IPS-18c (cell line): ENCODE measurements around the gene PAK6.

ENCODE experiments used
- H3K4me3 ChIP-seq: 2 replicates; pipeline ENCODE4 v1.7.0; 2013; ENCODE audit warnings: low read depth, mild to moderate bottlenecking, low read length, moderate library complexity; ENCODE audit not compliant: insufficient read depth
- H3K9me3 ChIP-seq: one replicate; pipeline ENCODE4 v1.6.1; 2013; ENCODE audit warnings: mild to moderate bottlenecking, low read length, moderate library complexity; ENCODE audit not compliant: control insufficient read depth, insufficient read depth

Gene PAK6

DNA sequence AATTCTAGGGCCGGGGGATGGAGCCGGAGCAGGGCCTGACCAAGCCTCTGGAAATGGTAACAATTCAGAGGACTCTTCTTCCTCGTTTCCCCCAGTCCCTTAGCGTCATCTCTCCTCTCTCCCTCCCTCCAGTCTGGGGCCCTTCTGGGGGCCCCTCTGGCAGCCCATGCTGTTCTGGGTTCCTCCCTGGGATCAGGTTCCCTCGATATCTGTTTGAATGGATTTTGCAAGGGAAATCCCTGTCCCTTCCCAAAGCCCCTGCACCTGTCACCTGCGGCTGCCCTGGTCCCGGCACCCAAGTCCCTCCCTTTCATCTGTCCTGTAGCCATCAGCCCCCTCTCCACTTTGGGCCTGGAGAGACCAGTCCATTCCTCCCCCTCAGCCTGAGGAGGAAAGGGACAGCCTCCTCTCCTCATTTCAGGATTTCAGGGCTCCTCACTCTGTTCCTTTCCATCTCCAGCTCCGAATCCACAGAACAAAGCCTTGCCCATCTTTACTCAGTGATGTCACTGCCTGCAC, 70.5 kb downstream of the PAK6 start:
- Histone ChIP-seq H3K4me3 (no peak overlapping the region), H3K9me3 (no peaks in the 10 kb centered on the region)

DNA sequence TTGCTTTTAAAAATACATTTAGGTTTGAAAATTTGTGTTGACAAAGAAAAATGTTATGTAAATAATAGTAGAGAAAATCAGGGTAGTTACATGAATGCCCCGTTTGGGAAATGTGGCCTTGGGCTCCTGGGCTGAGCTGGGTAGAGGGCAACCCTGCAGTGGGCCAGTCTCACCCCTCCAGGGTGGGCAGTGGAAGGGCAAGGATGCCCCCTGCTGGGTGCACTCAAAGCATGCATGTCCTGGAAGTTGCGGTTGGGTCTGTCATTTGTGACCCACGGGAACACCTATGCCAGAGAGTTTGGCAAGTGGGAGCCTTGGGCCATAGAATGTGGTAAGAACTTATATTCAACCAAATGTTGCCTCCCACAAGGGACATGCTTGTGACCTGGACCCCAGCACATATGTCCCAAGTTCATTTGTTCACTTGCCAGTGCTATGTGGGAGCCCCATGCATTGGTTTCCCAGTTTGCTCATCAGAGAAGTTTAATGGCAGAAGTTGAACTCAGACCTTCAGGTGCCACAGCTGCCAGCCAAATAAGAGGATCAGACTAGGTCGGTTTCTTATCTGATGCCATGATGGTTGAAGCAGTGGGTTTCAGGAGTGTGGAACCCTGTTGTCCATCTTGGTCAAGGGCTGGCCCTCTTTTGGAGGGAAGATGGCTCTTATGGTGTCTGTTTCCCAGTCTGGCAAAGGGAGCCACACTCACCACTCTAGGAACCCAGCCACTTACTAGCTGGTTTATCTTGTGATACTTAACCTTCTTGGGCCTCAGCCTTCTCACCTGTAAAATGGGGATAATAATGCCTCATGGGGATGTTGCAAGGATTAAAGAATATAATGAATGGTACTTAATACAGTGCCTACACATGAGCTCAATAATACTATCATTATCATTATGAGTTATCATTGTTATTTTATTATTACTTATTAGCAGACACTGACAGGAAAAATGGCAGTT, 71.4 kb downstream of the PAK6 start:
- Histone ChIP-seq H3K4me3 (no peak overlapping the region), H3K9me3 (no peaks in the 10 kb centered on the region)

DNA sequence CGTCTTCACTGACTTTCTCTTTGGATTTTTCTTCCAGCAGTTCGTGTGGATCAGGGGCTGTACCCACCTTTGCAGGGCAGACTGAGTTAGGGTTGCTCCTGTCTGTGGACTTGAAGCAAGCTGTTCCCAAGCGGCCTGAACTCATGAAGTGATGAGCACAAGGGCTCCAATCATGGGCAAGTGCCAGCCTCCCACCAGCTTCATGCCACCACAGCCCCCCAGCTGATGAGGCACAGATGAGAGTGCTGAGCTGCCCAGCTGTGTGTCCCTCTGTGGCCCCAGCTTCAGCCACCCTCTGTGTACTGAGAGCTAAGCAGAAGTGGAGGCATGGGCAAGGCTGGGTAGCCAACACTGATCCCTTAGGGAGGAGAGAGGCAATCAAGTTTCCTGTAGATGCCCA, 72.1 kb downstream of the PAK6 start:
- H3K4me3 ChIP-seq: no peak overlapping the region

DNA sequence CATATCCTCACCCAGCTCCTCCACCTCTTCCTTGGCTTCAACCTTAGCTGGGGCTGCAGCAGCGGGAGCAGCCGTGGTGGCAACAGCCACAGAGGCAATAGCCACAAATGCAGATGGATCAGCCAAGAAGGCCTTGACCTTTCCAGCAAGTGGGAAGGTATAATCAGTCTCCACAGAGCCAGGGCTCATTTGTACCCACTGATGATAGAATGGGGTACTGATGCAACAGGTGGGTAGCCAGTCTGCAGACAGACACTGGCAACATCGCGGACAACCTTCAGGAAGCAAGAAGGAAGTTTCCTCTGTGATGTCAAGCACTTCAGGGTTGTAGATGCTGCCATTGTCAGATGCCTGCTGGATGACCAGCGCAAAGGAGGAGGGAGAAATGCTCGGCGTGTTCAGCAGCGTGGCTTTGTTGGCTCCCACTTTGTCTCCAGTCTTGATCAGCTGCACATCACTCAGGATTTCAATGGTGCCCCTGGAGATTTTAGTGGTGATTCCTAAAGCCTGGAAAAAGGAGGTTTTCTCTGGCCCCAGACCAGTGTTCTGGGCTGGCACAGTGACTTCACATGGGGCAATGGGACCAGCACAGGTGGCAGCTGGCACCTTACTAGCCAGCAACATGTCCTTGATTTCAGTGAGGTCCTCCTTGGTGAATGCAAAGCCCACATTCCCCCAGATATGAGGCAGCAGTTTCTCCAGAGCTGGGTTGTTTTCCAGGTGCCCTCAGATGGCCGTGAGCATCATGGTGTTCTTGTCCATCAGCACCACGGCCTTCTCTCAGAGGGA, 73.7 kb downstream of the PAK6 start:
- no peaks in the 10 kb centered on the region for H3K9me3 ChIP-seq
- H3K4me3 ChIP-seq: no peak overlapping the region

More for the DNA sequence above, 72.1 kb downstream of the PAK6 start:
- H3K9me3 ChIP-seq: no peaks in the 10 kb centered on the region

DNA sequence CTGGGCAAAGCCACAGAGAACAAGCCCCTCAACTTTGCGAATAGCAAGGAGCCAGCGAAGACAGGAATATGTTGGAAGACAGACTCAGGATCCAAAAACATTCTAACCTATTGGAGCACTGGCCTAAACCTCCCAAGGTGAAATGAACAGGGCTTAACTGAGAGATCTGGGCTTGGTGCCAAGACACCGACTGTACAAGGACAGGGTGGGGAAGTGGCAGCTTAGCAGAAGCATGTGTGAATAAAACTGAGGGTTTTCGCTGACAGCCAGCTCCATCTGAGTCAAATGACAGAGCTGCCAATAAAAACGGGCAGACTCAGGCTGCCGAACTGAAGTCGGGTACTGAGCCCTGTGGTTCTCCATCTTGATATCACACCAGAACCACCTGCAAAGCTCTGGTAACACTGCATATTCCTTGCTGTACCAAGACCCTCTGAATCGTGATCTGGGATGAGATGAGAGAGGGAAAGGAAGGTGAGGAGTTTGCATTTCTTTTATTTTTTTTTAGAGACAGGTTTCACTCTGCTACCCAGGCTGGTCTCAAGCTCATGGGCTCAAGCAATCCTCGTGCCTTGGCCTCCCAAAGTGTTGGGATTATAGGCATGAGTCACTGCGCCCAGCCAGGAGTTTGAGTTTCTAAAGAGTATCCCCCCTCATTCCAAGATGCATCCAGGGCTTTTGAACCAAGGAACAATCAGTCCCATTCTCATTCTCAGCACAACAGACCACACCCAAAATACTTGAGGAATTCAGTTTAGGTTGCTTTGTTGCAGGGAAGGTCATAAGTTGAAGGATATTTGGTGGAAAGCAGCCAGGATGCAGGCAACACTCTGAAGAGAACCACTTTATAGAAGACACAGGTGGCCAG, 74.9 kb downstream of the PAK6 start:
- no peak overlapping the region for H3K4me3 ChIP-seq
- no peaks in the 10 kb centered on the region for H3K9me3 ChIP-seq

DNA sequence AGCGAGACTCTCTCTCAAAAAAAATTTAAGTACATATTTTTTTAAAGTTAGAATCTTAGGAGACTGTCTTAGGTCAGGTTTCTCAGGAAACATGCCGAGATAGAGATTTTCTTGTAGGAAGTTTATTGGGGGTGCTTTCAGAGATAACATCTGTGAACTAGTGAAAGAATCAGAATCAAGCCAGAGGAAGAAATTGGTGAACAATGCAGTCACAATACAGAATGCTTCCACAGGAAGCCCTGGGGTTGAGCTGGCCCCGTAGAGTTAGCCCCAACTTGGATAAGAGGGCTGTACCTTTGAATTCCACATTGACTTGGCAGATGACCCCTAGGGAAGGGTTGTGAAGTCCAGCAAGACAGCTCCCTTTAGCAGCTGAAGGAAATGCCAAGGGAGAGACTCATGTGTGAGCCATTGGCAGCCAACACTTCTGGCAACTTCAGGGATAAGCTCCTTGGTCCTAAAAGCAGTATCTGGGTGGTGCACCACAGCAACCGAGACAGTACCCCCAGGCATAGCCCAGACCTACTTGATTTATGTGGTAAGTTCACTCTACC, 75.9 kb downstream of the PAK6 start:
- Histone ChIP-seq H3K9me3 (no peaks in the 10 kb centered on the region), H3K4me3 (no peak overlapping the region)

DNA sequence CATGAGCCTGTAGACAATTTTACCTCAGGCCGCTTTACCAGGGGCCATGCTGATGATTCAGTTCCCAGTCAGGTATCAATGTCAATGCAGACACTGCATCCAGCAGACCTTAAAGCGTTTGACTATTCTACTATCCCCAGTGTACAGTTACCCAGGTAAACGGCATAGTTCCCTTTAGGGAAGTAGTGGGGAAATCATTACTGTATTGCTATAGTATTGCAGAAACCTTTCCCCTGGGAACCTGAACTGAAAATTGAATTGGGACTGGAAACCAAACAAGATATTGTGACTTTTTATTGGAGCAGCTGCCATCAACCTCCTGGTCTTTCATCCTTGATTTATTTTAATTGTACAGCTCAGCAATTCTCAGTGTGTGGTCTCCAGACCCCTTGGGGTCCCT, 78.1 kb downstream of the PAK6 start:
- H3K4me3 ChIP-seq: no peak overlapping the region

DNA sequence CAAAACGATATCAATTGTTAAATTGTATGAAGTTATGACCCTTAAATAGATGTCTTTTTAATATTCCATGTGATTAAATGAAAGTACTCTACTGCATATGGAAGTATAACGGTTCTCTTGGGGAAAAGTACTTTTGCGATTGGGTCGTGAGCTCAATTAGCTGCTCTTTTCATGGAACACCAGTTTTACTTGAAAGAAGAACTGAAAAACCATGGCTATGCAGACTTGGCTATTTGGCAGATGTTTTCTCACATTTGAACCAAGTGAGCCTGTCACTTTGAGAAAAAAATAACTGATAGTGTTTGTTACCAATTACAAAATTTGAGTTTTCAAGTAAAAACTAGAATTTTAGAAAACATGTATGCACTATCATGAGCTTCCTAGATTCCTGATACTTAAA, 78.7 kb downstream of the PAK6 start:
- no peak overlapping the region for H3K4me3 ChIP-seq
- no peaks in the 10 kb centered on the region for H3K9me3 ChIP-seq

More for the DNA sequence above, 78.1 kb downstream of the PAK6 start:
- H3K9me3 ChIP-seq: no peaks in the 10 kb centered on the region

DNA sequence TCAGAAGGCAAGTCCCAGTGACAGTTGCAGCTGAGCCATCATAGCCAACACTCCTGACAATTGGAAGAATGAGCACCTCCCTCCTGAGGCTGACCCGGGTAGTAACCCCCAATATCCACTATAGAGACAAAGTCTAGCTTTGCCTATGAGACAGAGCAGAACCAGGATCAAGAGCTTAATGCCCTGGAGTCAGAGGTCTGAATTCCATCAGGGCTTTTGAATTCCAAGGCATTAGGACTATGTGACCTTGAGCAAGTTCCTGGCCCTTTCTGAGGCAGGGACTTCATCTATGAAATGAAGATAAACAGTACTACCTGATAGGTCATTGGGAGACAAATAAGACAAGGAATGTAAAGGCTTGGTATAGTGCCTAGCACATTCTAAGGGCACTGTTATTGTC, 81.5 kb downstream of the PAK6 start:
- Histone ChIP-seq H3K4me3 (no peak overlapping the region), H3K9me3 (no peaks in the 10 kb centered on the region)

DNA sequence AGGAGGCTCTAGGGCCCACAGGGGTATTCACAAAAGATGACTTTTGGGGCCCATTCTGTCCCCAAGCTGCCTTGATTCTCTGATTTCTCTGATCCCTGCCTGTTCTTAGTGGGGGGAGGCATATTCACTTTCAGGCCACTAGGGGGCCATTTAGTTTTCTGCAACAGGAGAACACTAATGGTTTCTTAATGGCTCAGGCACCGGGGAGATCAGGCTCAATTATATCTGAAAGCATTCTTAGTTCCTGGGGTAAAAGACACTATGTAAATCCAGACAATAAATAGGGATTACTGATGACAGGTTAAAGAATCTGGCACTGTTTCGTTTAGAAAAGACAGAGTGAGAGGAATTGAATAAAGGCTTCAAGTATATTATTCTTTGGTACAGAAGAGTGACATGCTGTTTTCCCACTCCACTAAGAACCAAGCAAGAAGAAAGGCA, 82.1 kb downstream of the PAK6 start:
- no peaks in the 10 kb centered on the region for H3K9me3 ChIP-seq
- no peak overlapping the region for H3K4me3 ChIP-seq

DNA sequence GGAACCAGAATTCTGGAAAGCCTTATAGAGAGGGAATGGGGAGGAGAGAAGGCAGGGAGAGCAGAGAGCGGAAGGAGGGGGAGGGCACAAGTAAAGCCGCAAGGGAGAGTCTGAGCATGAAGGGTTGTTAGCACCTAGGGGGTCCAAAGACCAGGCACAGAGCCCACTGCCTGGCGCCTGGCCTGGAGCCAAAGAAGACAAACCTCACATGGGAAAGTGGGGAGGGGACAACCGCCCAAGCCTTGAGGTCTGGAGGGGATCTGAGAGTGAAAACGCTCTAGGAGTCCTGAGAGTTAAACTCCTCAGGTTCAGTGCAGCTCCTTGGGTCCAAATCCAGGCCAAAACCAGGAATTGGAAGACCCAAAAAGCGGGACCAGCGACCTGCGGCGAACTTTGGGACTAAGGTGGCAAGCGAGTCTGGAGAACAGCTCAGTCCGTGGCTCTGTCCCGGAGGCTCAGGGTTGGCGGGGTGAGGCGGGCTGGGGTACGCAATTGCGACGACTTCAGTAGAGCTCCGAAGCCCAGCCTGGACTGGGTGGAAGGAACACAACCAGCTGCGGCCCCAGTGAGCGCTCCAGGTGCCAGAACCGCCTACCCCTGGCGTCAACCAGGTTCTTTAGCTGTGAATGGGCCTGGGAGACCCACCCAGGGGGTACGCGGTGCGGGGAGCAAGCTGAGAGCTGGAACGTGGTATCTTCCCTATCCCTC, 83.8 kb downstream of the PAK6 start:
- peak overlapping the region; percentile 26 for H3K4me3 ChIP-seq
- H3K9me3 ChIP-seq: no peaks in the 10 kb centered on the region

DNA sequence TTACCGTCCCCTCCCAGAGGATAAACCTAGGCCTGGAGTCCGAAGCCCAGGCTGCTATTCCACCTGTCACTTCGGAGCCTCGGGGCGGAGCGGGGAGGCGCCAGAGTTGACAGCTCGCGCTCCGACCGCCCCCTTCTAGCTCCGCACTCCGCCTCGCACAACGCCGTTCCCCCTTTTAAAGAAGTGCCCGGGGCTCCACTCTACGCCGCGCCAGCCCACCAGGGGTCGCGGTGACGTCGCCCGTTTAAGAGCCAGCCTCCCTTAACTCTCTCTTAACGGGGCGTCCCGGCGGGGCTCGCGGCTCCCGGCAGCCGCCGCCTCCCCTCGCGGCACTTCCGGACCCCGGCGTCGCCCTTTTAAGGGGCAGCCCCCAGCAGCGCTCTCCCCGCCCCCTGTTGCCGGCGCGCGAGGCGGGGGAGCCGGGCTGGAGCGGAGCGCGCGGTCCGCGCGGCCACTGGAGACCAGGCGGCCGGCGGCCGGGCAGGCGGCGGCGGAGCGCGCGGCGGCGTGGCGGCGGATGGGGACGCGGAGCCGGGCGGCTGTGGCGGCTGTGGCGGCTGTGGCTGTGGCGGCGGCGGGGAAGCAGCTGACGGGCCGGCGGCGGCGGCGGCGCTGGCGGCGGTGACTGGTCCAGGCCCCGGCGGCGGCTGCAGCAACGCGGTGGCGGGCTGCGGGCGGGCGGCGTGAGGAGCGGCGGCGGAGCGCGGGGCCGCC, 84.5 kb downstream of the PAK6 start, which contains the start of gene INAFM2:
TSS of gene INAFM2 (plus strand) at position 454 of the 714 bp plus-strand sequence. CDS start 364 bp downstream, outside the sequence.
- Histone ChIP-seq H3K9me3 (no peaks in the 10 kb centered on the region), H3K4me3 (peak within 1 kb of the TSS; percentile 75)

DNA sequence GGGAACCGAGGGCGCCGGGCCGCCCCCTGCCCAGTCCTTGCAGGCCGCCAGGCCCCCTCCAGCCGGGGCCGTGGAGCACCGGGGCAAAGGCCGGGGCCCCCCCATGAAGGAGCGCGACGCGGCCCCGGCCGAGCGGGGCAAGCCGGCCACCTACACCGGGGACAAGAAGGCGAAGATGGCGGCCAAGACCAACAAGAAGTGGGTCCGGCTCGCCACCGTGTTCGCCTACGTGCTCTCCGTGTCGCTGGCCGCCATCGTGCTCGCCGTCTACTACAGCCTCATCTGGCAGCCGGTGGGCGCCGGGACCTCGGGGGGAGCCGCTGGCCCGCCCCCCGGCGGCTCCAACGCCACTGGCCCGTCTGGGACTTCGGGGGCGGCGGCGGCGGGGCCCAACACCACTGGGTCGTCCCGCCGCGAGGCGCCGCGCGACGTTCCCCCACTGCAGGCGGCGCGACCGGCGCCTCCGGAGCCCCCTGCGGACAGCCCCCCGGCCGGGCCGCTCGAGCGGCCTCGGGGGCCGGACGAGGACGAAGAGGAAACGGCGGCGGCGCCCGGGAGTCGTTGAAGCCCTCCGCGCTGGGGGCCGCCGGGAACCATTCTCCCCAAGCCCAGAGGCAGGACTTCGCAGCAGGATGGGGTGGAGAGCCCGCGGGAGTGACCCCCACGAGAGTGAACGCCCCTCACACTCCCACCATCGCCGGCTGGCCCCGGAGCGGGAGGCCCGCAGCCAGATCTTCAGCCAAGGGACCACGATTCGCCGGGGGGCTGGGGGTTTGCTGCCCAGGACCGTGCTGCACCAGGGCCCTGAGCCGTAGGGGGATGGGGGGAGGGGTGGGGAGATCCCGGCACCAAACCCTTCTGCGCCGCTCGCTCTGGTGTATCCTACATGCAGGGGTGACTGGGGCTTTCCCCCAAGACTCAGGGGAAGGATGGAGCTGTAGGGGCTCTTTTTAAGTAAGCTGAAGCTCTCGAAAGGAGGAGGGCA, 85.4 kb downstream of the PAK6 start:
- Histone ChIP-seq H3K4me3 (peak overlapping the region; percentile 75), H3K9me3 (no peaks in the 10 kb centered on the region)

DNA sequence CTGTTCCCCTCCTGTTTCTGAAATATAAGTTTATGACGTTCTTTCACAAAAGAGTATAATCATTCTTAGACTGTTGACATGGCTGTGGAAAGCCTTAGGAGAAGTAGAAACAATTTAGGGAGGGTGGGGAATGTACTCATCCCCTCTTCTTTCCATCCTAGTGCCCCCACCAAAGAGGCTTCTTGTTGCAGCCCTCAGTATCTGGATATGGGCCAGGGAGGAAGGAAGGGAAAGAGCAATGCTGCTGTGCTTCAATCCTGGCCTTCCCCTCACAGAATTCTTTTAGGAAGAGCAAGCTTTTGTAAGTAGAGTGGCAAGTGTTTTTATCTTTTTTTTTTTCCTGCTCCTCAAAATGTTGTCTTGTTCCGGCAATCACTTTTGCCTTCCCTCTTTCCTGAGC, 86.3 kb downstream of the PAK6 start:
- no peak overlapping the region for H3K4me3 ChIP-seq
- no peaks in the 10 kb centered on the region for H3K9me3 ChIP-seq
